ENCODE data around the gene KCND3. TPM values are rescaled to one million over a fixed set of nuclear protein-coding genes. Genes with fewer than 3 reads are reported as not detected.

KCND3 gene
- total and polyA plus RNA-seq, 2 of the 4 experiments (the other 2 are of a cell fraction) = under 0.01 to 0.03 TPM

DNA sequence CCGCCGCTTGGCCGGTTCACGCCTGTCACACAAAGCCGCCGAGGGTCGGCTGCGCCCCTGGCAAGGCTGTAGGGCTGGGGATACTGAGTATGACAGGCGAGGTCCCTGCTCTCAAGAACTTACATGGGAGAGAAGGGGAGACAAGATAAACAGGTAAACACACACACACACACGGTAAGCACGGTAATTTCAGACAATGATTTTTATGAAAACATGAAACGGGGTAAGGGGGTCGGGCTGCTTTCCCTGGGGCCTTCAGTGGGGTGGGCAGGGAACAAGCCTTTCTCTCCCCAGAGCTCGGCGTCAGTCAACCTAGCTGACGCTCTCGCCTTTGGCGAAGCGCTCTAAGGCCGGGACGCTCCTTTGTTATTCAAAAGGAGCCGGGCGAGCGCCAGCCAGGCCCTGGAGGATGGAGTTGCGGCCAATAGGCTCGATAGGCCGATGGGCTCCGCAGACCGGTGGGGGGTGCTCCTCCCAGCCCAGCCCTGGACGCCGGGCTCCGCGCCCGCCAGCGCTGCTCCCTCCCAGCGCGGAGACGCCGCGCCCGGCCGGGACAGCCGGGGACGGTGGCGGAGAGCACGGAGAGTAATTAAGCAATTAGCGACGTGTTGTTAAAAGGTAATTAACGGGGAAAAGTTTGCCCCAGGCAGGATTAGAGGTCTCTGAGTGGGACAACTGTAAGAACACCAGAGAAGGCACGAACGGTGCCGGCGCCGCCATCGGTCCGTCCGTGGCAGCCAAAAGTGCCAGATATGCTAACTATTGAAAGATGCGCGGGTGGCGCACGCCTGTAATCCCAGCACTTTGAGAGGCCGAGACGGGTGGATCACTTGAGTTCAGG is 249.3 kb downstream of the KCND3 start:
- Histone ChIP-seq H2AK5ac (ENCODE audit: low read depth, low read length) (no peak overlapping the region), H3K4me2 (ENCODE audit: low read depth, low read length) (peak overlapping the region; percentile 94), H2BK15ac (ENCODE audit: low read depth, low read length) (peak overlapping the region; percentile 20; the same call in 1 of the 3 replicates), H3K4me1 (ENCODE audit: control insufficient read depth, insufficient read depth, low read length) (peaks cover 37% of the 10 kb centered on the region), H4K20me1 (ENCODE audit: insufficient read depth, low read length) (peaks cover 13% of the 10 kb centered on the region; the same call in 1 of the 2 replicates), H4K91ac (ENCODE audit: insufficient read depth, low read depth, low read length) (peak overlapping the region; percentile 47), H2AFZ (replicated peaks; ENCODE audit: low read length, poor library complexity) (peak overlapping the region; percentile 97), H3K23ac (ENCODE audit: low read depth, low read length) (peak overlapping the region; percentile 70; the same call in 1 of the 2 replicates), H4K8ac (ENCODE audit: low read depth in 2 of 2, low read length in 2 of 2) (peak overlapping the region; percentile 14 to 68; a peak in 2 of 4 replicates), H2AK9ac (replicated peaks; ENCODE audit: low read depth, low read length, poor library complexity) (peak overlapping the region; percentile 73), H3K9me3 (ENCODE audit: control insufficient read depth, insufficient read depth, low read length) (no peaks in the 10 kb centered on the region), H3K56ac (ENCODE audit: extremely low read depth, insufficient read depth, low read length) (peak overlapping the region; percentile 4; the same call in 1 of the 2 replicates), H3K18ac (ENCODE audit: low read depth, low read length) (no peak overlapping the region), H3K27ac (ENCODE audit: insufficient read depth, low read length) (no peak overlapping the region), H3K79me1 (ENCODE audit: low read depth in 1 of 2, low read length in 2 of 2) (peaks cover 11 to 40% of the 10 kb centered on the region in 2 experiments; a peak in 2 of 4 replicates), H3K36me3 (ENCODE audit: control insufficient read depth, insufficient read depth, low read length) (no peaks in the 10 kb centered on the region), H3K4me3 (ENCODE audit: insufficient read depth, low read depth, low read length) (peak overlapping the region; percentile 65), H3K9me1 (ENCODE audit: insufficient read depth, low read length) (peaks cover 46% of the 10 kb centered on the region), H2BK5ac (ENCODE audit: low read depth, low read length, poor library complexity, severe bottlenecking) (no peak overlapping the region), H3K4ac (ENCODE audit: low read depth, low read length) (peak overlapping the region; percentile 64), H2BK20ac (ENCODE audit: low read depth, low read length) (no peak overlapping the region), H3K9ac (ENCODE audit: low read depth, low read length) (peak overlapping the region; percentile 43; the same call in 1 of the 2 replicates), H4K5ac (ENCODE audit: low read depth, low read length) (no peak overlapping the region), H2BK120ac (ENCODE audit: low read depth, low read length) (peak overlapping the region; percentile 59; the same call in 1 of the 2 replicates), H3K14ac (replicated peaks; ENCODE audit: low read depth, low read length) (no peak overlapping the region), H3K27me3 (ENCODE audit: control insufficient read depth, insufficient read depth, low read length) (no peaks in the 10 kb centered on the region)
- ATAC-seq (ENCODE audit: low read depth) (peak; percentile 5), DNase-seq (peak; percentile 52)
- POLR2A ChIA-PET (ENCODE audit: unreplicated experiment) = no interaction called here
- in situ Hi-C loops (cut with MboI; ENCODE audit: low sequenced_read_pairs) = no loop called here
- CTCF ChIA-PET = interaction anchor here (1.1 kb wide), 1 partner anchor 14 kb away, joined by 6 read pairs; no protein-coding TSS in a partner anchor
- TF ChIP-seq RCOR1 (IDR thresholded peaks at IDR 0.05; ENCODE audit: insufficient replicate concordance, low read length) = no peak
- TF ChIP-seq, protein P1, sequence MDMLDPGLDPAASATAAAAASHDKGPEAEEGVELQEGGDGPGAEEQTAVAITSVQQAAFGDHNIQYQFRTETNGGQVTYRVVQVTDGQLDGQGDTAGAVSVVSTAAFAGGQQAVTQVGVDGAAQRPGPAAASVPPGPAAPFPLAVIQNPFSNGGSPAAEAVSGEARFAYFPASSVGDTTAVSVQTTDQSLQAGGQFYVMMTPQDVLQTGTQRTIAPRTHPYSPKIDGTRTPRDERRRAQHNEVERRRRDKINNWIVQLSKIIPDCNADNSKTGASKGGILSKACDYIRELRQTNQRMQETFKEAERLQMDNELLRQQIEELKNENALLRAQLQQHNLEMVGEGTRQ (IDR thresholded peaks at IDR 0.05; ENCODE audit: low read depth, low read length) = no peak
- no peak for TF ChIP-seq MXI1 (IDR thresholded peaks at IDR 0.05; ENCODE audit: borderline replicate concordance, low read depth, low read length)
- no peak for TF ChIP-seq CHD1 (IDR thresholded peaks at IDR 0.05; ENCODE audit: low read depth, low read length)
- WGBS, 2 experiments (ENCODE audit: extremely low coverage in 2 of 2, insufficient read length in 1 of 2) = 15% methylated on average over 30 of the region's 63 CpGs; no CpG with 5 or more reads in 1 of the 2 experiments
- intact Hi-C loops (cut with micrococcal nuclease) = no loop called here
- no TSS peak for BruUV-seq (replicated peaks)
- dilution Hi-C loops (cut with HindIII; ENCODE audit: low sequenced_read_pairs, unreplicated experiment) = no loop called here

Measured in IMR-90 (cell line).